Activated CD8-positive, alpha-beta T cell treated with anti-CD3 and anti-CD28 coated beads for 36 hours (primary cell): ENCODE measurements around the gene MACROD2. TPM values are rescaled to one million over a fixed set of nuclear protein-coding genes. Genes with fewer than 3 reads are reported as not detected.

Experiments used
- ATAC-seq: fragments of 200-7000 bp; cut with Tn5 transposase; one replicate; pipeline ENCODE4 v1.10.0; 2021; ENCODE audit warnings: mild to moderate bottlenecking, moderate library complexity
- CTCF ChIA-PET: fragments of 350-600 bp; sonication (Branson Sonifier 250); formaldehyde crosslinking; loops from one replicate; lab custom pipeline; 2021; ENCODE audit warnings: antibody characterized with exemption; lab: Charles Lee
- POLR2A ChIA-PET: fragments of 350-600 bp; sonication (Branson Sonifier 250); formaldehyde crosslinking; loops from one replicate; lab custom pipeline; 2021; ENCODE audit warnings: antibody characterized with exemption; lab: Charles Lee
- DNase-seq: peaks from one replicate; pipeline ENCODE4 v3.0.0-alpha.2; 2020
- H3K27ac Mint-ChIP-seq: one replicate; pipeline ENCODE4 v1.8.0; 2021; ENCODE audit warnings: mild to moderate bottlenecking, mixed read lengths
- H3K27me3 Mint-ChIP-seq: one replicate; pipeline ENCODE4 v1.8.0; 2021; ENCODE audit warnings: mixed read lengths
- H3K36me3 Mint-ChIP-seq: one replicate; pipeline ENCODE4 v1.8.0; 2021; ENCODE audit warnings: low read depth, mixed read lengths
- H3K4me1 Mint-ChIP-seq: one replicate; pipeline ENCODE4 v1.8.0; 2021; ENCODE audit warnings: low read depth, mixed read lengths
- H3K4me3 Mint-ChIP-seq: one replicate; pipeline ENCODE4 v1.8.0; 2021; ENCODE audit warnings: mild to moderate bottlenecking, moderate library complexity, mixed read lengths
- H3K9me3 Mint-ChIP-seq: one replicate; pipeline ENCODE4 v1.8.0; 2021; ENCODE audit warnings: mixed read lengths
- CTCF ChIP-seq: fragments of 200-600 bp; IDR thresholded peaks from one replicate; pipeline ENCODE4 v1.8.0; 2022; ENCODE audit warnings: antibody characterized with exemption, mild to moderate bottlenecking
- intact Hi-C: fragments of 100-400 bp; cut with micrococcal nuclease; formaldehyde crosslinking; loops from one replicate; pipeline ENCODE4 v1.10.0; 2022
- total RNA-seq, 2 experiments: library from RNA; stranded (reverse); gene quantifications; one replicate each; pipeline ENCODE4 v1.2.3, GENCODE V29; 2021

The MACROD2 gene
- total RNA-seq, 2 experiments from 2014 or later, result not detected

DNA sequence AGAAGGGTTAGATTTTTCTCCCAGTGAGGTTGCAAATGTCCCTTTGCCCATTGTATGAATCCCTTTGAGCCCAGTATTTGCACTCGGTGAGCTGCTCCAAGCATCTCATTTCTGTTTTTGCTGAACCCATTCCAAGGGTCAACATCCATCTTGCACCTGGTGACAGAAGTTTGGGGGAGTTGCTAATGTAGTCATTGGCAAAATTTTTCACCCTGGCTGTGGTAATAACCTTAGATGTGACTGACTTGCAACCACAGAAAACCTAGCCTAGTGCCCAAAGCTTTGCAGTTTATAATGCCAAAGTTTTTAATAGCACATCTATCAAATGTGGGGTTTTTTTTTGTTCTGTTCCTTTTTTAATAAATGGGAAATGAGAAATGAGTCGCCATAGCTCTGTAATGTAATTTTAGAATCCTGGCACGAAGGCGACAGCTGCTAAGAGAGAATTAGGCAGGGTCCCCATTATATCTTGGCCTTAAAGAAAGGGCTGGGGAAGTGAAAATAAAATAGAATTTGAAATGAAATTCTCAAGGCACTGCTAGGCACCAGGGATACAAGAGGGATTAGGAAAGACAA is 1895.2 kb downstream of the MACROD2 start:
- POLR2A ChIA-PET, result no interaction called here
- DNase-seq (no peak), ATAC-seq (no peak)
- intact Hi-C loops, result no loop called here
- H3K27me3 Mint-ChIP-seq, result no peaks in the 10 kb centered on the region
- H3K4me1 Mint-ChIP-seq, result peaks cover 3% of the 10 kb centered on the region
- H3K4me3 Mint-ChIP-seq, result no peak overlapping the region
- peaks cover 3% of the 10 kb centered on the region for H3K9me3 Mint-ChIP-seq
- no peak for TF ChIP-seq CTCF
- H3K27ac Mint-ChIP-seq, result no peak overlapping the region
- no peaks in the 10 kb centered on the region for H3K36me3 Mint-ChIP-seq
- CTCF ChIA-PET, result no interaction called here

GRCh38 chr20:15895126-15895525 is 1899.8 kb downstream of the MACROD2 start:
- no peak for ATAC-seq
- Mint-ChIP-seq H3K4me1 (peaks cover 7% of the 10 kb centered on the region), H3K27me3 (no peaks in the 10 kb centered on the region), H3K36me3 (no peaks in the 10 kb centered on the region), H3K27ac (no peak overlapping the region), H3K9me3 (peaks cover 3% of the 10 kb centered on the region), H3K4me3 (no peak overlapping the region)
- POLR2A ChIA-PET, result no interaction called here
- TF ChIP-seq CTCF, result no peak
- no peak for DNase-seq
- CTCF ChIA-PET, result no interaction called here
- intact Hi-C loops, result no loop called here

- Mint-ChIP-seq H3K4me3 (no peak overlapping the region), H3K36me3 (no peaks in the 10 kb centered on the region), H3K27me3 (no peaks in the 10 kb centered on the region), H3K9me3 (peaks cover 3% of the 10 kb centered on the region), H3K27ac (no peak overlapping the region), H3K4me1 (peaks cover 7% of the 10 kb centered on the region)
- POLR2A ChIA-PET, result no interaction called here
- intact Hi-C loops, result no loop called here
- TF ChIP-seq CTCF, result no peak
- DNase-seq (peak; percentile 9), ATAC-seq (peak; percentile 72)
- CTCF ChIA-PET, result no interaction called here
These were observed 1900.3 kb downstream of the MACROD2 start for GRCh38 chr20:15895560-15896084.

- DNase-seq (no peak), ATAC-seq (no peak)
- Mint-ChIP-seq H3K4me3 (no peak overlapping the region), H3K4me1 (peaks cover 7% of the 10 kb centered on the region), H3K27me3 (peaks cover 2% of the 10 kb centered on the region), H3K27ac (no peak overlapping the region), H3K9me3 (no peaks in the 10 kb centered on the region), H3K36me3 (no peaks in the 10 kb centered on the region)
- POLR2A ChIA-PET, result no interaction called here
- CTCF ChIA-PET, result no interaction called here
- TF ChIP-seq CTCF, result no peak
- intact Hi-C loops, result no loop called here
These were observed 1904.7 kb downstream of the MACROD2 start for GRCh38 chr20:15899967-15900366.

GRCh38 chr20:15900443-15900842 is 1905.1 kb downstream of the MACROD2 start:
- intact Hi-C loops, result no loop called here
- Mint-ChIP-seq H3K4me3 (no peak overlapping the region), H3K27me3 (peaks cover 2% of the 10 kb centered on the region), H3K4me1 (peaks cover 4% of the 10 kb centered on the region), H3K27ac (no peak overlapping the region), H3K9me3 (no peaks in the 10 kb centered on the region), H3K36me3 (no peaks in the 10 kb centered on the region)
- ATAC-seq (no peak), DNase-seq (no peak)
- TF ChIP-seq CTCF, result no peak
- ChIA-PET CTCF (interaction anchor here (0.7 kb wide), 1 partner anchor 27 kb away, joined by 3 read pairs; no protein-coding TSS in a partner anchor), POLR2A (no interaction called here)
